ENCODE data around the gene BMP10.

Gene BMP10

DNA sequence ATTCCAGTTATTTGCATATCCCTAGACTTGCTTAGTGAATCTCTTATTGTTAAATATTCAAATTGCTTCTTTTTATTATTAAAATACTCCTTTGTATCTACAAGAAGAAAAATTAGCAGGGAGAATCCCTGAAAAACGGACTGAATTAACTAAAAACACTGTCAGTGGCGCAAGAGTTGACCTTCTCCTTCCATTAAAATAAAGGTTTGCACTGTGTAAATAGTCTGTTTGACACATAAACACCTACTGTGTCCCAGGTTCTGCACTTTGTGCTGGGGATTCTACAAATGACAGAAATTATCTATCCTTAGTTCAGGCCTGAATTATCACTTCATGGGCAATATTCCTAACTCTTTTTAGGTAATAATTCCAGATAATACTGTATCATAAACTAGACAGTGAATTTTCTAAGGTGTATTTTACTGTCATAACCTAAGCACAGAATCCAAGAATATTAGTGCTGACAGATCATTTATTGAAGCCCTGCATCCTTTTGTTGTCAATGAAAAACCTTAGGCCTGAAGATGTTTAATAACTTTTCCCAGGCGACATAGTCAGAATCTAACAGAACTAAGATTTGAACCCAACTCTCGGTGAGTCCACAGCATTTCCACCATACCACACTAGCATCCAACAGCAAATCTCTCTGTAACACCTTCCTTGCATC, 17.0 kb upstream of the BMP10 start:
- H3K4me1 ChIP-seq (ENCODE audit: control insufficient read depth, low read length) = 0 out of 2 replicates have a peak, but pooled peaks cover 4% of the 10 kb centered on the region
- H3F3A ChIP-seq (ENCODE audit: control insufficient read depth, insufficient read depth) = no peaks in the 10 kb centered on the region
- H3K36me3 ChIP-seq (ENCODE audit: control insufficient read depth, low read length) = no peaks in the 10 kb centered on the region
- no peaks in the 10 kb centered on the region for H3K9me3 ChIP-seq (ENCODE audit: control insufficient read depth, insufficient read depth, low read length)
- no peaks in the 10 kb centered on the region for H3K27me3 ChIP-seq (ENCODE audit: control insufficient read depth, low read length)
- no peak overlapping the region for H3K4me3 ChIP-seq (ENCODE audit: low read length)
- H3K4me2 ChIP-seq (ENCODE audit: low read length) = no peak overlapping the region
- H3K79me2 ChIP-seq (ENCODE audit: control insufficient read depth, low read length) = no peaks in the 10 kb centered on the region
- no peaks in the 10 kb centered on the region for H4K20me1 ChIP-seq (ENCODE audit: control insufficient read depth, insufficient read depth, low read depth, low read length)
- H3K9me2 ChIP-seq (replicated peaks; ENCODE audit: control insufficient read depth, low read length) = no peaks in the 10 kb centered on the region
- TF ChIP-seq, protein P1, sequence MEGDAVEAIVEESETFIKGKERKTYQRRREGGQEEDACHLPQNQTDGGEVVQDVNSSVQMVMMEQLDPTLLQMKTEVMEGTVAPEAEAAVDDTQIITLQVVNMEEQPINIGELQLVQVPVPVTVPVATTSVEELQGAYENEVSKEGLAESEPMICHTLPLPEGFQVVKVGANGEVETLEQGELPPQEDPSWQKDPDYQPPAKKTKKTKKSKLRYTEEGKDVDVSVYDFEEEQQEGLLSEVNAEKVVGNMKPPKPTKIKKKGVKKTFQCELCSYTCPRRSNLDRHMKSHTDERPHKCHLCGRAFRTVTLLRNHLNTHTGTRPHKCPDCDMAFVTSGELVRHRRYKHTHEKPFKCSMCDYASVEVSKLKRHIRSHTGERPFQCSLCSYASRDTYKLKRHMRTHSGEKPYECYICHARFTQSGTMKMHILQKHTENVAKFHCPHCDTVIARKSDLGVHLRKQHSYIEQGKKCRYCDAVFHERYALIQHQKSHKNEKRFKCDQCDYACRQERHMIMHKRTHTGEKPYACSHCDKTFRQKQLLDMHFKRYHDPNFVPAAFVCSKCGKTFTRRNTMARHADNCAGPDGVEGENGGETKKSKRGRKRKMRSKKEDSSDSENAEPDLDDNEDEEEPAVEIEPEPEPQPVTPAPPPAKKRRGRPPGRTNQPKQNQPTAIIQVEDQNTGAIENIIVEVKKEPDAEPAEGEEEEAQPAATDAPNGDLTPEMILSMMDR (IDR thresholded peaks at IDR 0.05; ENCODE audit: low read depth, low read length, poor library complexity, severe bottlenecking) = no peak
- TF ChIP-seq EZH2phosphoT487 (IDR thresholded peaks at IDR 0.05; ENCODE audit: borderline replicate concordance, low read length) = no peak
- H3K27ac ChIP-seq (ENCODE audit: low read depth, low read length) = no peak overlapping the region

DNA sequence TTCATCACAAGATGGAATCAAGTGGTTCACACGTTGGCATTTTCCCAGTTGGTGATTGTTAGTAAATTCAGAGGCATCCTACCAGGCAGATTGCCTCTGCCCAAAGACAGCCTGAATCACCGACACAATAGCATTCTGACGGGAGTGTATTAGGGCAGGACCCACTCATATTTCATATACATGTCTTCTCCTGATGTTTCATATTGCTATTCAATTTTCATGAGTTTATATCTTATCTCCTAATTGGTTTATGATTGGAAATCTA, 14.5 kb upstream of the BMP10 start:
- H3K4me1 ChIP-seq (ENCODE audit: control insufficient read depth, low read length) = 0 out of 2 replicates have a peak, but pooled peaks cover 4% of the 10 kb centered on the region
- H4K20me1 ChIP-seq (ENCODE audit: control insufficient read depth, insufficient read depth, low read depth, low read length) = no peaks in the 10 kb centered on the region
- H3K27me3 ChIP-seq (ENCODE audit: control insufficient read depth, low read length) = no peaks in the 10 kb centered on the region
- no peak overlapping the region for H3K4me2 ChIP-seq (ENCODE audit: low read length)
- H3K36me3 ChIP-seq (ENCODE audit: control insufficient read depth, low read length) = no peaks in the 10 kb centered on the region
- no peaks in the 10 kb centered on the region for H3K79me2 ChIP-seq (ENCODE audit: control insufficient read depth, low read length)
- no peaks in the 10 kb centered on the region for H3K9me3 ChIP-seq (ENCODE audit: control insufficient read depth, insufficient read depth, low read length)
- TF ChIP-seq EZH2phosphoT487 (IDR thresholded peaks at IDR 0.05; ENCODE audit: borderline replicate concordance, low read length) = no peak
- TF ChIP-seq, protein P1 (IDR thresholded peaks at IDR 0.05; ENCODE audit: low read depth, low read length, poor library complexity, severe bottlenecking) = no peak
- H3K27ac ChIP-seq (ENCODE audit: low read depth, low read length) = no peak overlapping the region
- no peaks in the 10 kb centered on the region for H3K9me2 ChIP-seq (replicated peaks; ENCODE audit: control insufficient read depth, low read length)
- no peak overlapping the region for H3K4me3 ChIP-seq (ENCODE audit: low read length)
- no peaks in the 10 kb centered on the region for H3F3A ChIP-seq (ENCODE audit: control insufficient read depth, insufficient read depth)

GRCh38 chr2:68885074-68885810, 14.0 kb upstream of the BMP10 start:
- no peaks in the 10 kb centered on the region for H3F3A ChIP-seq (ENCODE audit: control insufficient read depth, insufficient read depth)
- H3K9me3 ChIP-seq (ENCODE audit: control insufficient read depth, insufficient read depth, low read length) = no peaks in the 10 kb centered on the region
- H3K4me1 ChIP-seq (ENCODE audit: control insufficient read depth, low read length) = 0 out of 2 replicates have a peak, but pooled peaks cover 4% of the 10 kb centered on the region
- no peak overlapping the region for H3K4me2 ChIP-seq (ENCODE audit: low read length)
- H3K4me3 ChIP-seq (ENCODE audit: low read length) = no peak overlapping the region
- H3K79me2 ChIP-seq (ENCODE audit: control insufficient read depth, low read length) = no peaks in the 10 kb centered on the region
- no peaks in the 10 kb centered on the region for H3K36me3 ChIP-seq (ENCODE audit: control insufficient read depth, low read length)
- no peaks in the 10 kb centered on the region for H3K27me3 ChIP-seq (ENCODE audit: control insufficient read depth, low read length)
- H3K27ac ChIP-seq (ENCODE audit: low read depth, low read length) = no peak overlapping the region
- H4K20me1 ChIP-seq (ENCODE audit: control insufficient read depth, insufficient read depth, low read depth, low read length) = no peaks in the 10 kb centered on the region
- H3K9me2 ChIP-seq (replicated peaks; ENCODE audit: control insufficient read depth, low read length) = no peaks in the 10 kb centered on the region
- TF ChIP-seq EZH2phosphoT487 (IDR thresholded peaks at IDR 0.05; ENCODE audit: borderline replicate concordance, low read length) = no peak
- TF ChIP-seq, protein P1 (IDR thresholded peaks at IDR 0.05; ENCODE audit: low read depth, low read length, poor library complexity, severe bottlenecking) = no peak

All from DOHH2 (cell line).